ENCODE data around the gene SOBP.

DNA sequence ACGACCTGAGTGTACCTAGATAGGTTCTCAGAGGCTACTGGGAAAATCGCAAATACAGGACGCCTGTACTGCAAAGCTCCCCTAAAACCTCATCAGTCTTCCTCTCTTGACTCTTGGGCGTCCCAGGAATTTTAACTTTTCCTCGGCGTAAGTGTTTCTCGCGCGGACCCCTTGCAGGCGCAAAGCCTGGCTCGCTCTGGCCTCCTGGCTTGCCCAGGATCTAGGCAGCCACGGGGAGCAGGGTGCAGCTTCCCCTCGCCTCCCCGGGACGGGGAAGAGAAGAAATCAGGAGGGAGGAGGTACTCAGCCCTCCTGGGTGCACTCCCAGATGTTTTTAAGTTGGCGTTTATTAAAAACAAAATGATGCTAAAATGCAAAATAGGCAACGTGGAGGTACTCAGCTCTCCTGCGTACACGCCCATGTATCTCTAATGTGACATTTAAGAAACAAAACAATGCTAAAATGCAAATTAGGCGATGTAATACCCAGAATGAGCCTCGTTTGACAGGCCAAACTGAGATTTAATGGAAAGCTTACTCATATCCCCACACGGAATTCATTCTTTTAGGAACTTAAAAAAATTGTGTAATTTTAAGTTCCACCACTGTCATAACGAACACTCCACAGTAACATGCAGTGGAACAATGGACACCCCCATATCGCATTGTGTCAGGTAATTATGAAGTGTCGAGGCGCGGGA, 1.6 kb upstream of the SOBP start:
- TF ChIP-seq, protein P1, sequence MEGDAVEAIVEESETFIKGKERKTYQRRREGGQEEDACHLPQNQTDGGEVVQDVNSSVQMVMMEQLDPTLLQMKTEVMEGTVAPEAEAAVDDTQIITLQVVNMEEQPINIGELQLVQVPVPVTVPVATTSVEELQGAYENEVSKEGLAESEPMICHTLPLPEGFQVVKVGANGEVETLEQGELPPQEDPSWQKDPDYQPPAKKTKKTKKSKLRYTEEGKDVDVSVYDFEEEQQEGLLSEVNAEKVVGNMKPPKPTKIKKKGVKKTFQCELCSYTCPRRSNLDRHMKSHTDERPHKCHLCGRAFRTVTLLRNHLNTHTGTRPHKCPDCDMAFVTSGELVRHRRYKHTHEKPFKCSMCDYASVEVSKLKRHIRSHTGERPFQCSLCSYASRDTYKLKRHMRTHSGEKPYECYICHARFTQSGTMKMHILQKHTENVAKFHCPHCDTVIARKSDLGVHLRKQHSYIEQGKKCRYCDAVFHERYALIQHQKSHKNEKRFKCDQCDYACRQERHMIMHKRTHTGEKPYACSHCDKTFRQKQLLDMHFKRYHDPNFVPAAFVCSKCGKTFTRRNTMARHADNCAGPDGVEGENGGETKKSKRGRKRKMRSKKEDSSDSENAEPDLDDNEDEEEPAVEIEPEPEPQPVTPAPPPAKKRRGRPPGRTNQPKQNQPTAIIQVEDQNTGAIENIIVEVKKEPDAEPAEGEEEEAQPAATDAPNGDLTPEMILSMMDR (IDR thresholded peaks at IDR 0.05): no peak
- no peak for TF ChIP-seq POLR2AphosphoS5 (IDR thresholded peaks at IDR 0.05)
- TF ChIP-seq POLR2A (IDR thresholded peaks at IDR 0.05): no peak

All from breast epithelium (tissue), 3 donors.